Endothelial cell of umbilical vein (primary cell): ENCODE measurements around the gene LRRC59.

Experiments
- CTCF ChIP-seq, 2 donors: IDR thresholded peaks; 1 replicate in 1 of 2; 2 replicates in 1 of 2; pipeline ENCODE4 v1.5.1; 2011; ENCODE audit warnings: low read length in 2 of 2, mild to moderate bottlenecking in 2 of 2, moderate library complexity in 2 of 2, control low read depth in 1 of 2, inconsistent platforms in 1 of 2, low read depth in 1 of 2; ENCODE audit not compliant: insufficient read depth in 1 of 2; ENCODE audit errors: extremely low read depth in 1 of 2
- EZH2 ChIP-seq: IDR thresholded peaks from 2 replicates; pipeline ENCODE4 v1.6.1; 2012; ENCODE audit warnings: borderline replicate concordance, low read depth, mild to moderate bottlenecking, moderate library complexity, low read length, inconsistent platforms; ENCODE audit not compliant: severe bottlenecking
- GATA2 ChIP-seq: IDR thresholded peaks from 2 replicates; pipeline ENCODE4 v1.7.0; 2011; ENCODE audit warnings: low read depth, mild to moderate bottlenecking, moderate library complexity, mixed read lengths, low read length; ENCODE audit not compliant: insufficient read length, insufficient read depth
- POLR2A ChIP-seq: IDR thresholded peaks from 2 replicates; pipeline ENCODE4 v1.6.1; 2012; ENCODE audit warnings: low read depth, mild to moderate bottlenecking, control low read depth, low read length

GRCh38 chr17:50372222-50372757 is 25.0 kb downstream of the LRRC59 start:
- TF ChIP-seq CTCF (IDR thresholded peaks at IDR 0.05; ENCODE audit: extremely low read depth in 1 of 2, insufficient read depth in 1 of 2, low read depth in 1 of 2, low read length in 2 of 2) (no peak), POLR2A (no peak), GATA2 (no peak), EZH2 (no peak)
